Kidney (tissue), 14 donors: ENCODE results near the gene HLA-C. TPM values are rescaled to one million over a fixed set of nuclear protein-coding genes. Genes with fewer than 3 reads are reported as not detected.

ENCODE experiments used
- DNase-seq, 5 donors: peaks; one replicate each; pipeline ENCODE4 v3.0.0-alpha.2; 2013 to 2020
- FAIRE-seq: peaks from 2 replicates; lab custom pipeline; 2012; peaks lifted over from hg19 to GRCh38; lab: Jason Lieb, UNC
- H3K27ac ChIP-seq, 2 donors: one replicate each; pipeline ENCODE4 v1.7.0; 2013; ENCODE audit warnings: low read depth in 2 of 2, low read length in 2 of 2, inconsistent platforms in 1 of 2
- H3K27me3 ChIP-seq: one replicate; pipeline ENCODE4 v1.7.1; 2013; ENCODE audit warnings: low read length, inconsistent platforms; ENCODE audit not compliant: control insufficient read depth, insufficient read depth
- H3K36me3 ChIP-seq, 3 donors: one replicate each; pipeline versions ENCODE4 v1.7.0 to v1.7.1; 2013; ENCODE audit warnings: low read length in 3 of 3, control low read depth in 1 of 3, inconsistent platforms in 1 of 3; ENCODE audit not compliant: insufficient read depth in 3 of 3, control insufficient read depth in 2 of 3
- H3K4me1 ChIP-seq, 3 donors: one replicate each; pipeline versions ENCODE4 v1.7.0 to v1.7.1; 2013; ENCODE audit warnings: low read length in 3 of 3, inconsistent platforms in 1 of 3, low read depth in 1 of 3; ENCODE audit not compliant: control insufficient read depth in 2 of 3, insufficient read depth in 2 of 3
- H3K4me3 ChIP-seq, 3 donors: one replicate each; pipeline versions ENCODE4 v1.7.0 to v1.8.1; 2013; ENCODE audit warnings: low read length in 3 of 3, control low read depth in 1 of 3, inconsistent platforms in 1 of 3
- H3K9ac ChIP-seq, 3 donors: one replicate each; pipeline versions ENCODE4 v1.7.0 to v1.7.1; 2013; ENCODE audit warnings: low read length in 3 of 3, control low read depth in 1 of 3, inconsistent platforms in 1 of 3
- H3K9me3 ChIP-seq, 3 donors: one replicate each; pipeline versions ENCODE4 v1.7.0 to v1.7.1; 2013; ENCODE audit warnings: low read length in 3 of 3, control low read depth in 1 of 3, inconsistent platforms in 1 of 3; ENCODE audit not compliant: control insufficient read depth in 2 of 3, insufficient read depth in 1 of 3
- CTCF ChIP-seq: IDR thresholded peaks from 3 replicates; pipeline ENCODE4 v1.5.1; 2012; ENCODE audit warnings: mild to moderate bottlenecking, moderate library complexity, borderline replicate concordance; ENCODE audit not compliant: insufficient read depth; ENCODE audit errors: extremely low read depth
- intact Hi-C: fragments of 100-400 bp; cut with DNase I; formaldehyde crosslinking; loops from one replicate; pipeline ENCODE4 v1.11.1; 2022
- polyA plus RNA-seq: library from polyadenylated mRNA; stranded (reverse); fragments of 350-450 nt; fragmentation: Illumina TruSeq; extraction: RNeasy Lipid Tissue Mini Kit (QIAGEN cat#74804); gene quantifications from one replicate; pipeline ENCODE4 v1.2.3, GENCODE V29; 2014; ENCODE audit warnings: low read depth, low replicate concordance; ENCODE audit not compliant: insufficient read depth
- total RNA-seq: library from RNA; stranded (reverse); fragmentation: NEBNext Ultra II Directional; extraction: Animal tissue kit (Norgen Biotek cat#: 25700); gene quantifications from one replicate; pipeline ENCODE4 v1.2.1, GENCODE V29; 2021
- donor health status: control.
- donor health status: control.
- donor health status: control.
- donor health status: control.
- donor health status: control.
- donor health status: DM: yes; HTN: yes; CAD: no.
- donor health status: Normal renal cell carcinoma (clear cell type).

HLA-C gene
- total and polyA plus RNA-seq, 2 donors from 2014 or later: 433 to 901 TPM

- no peaks in the 10 kb centered on the region for H3K9me3 ChIP-seq
- DNase-seq (no peak), FAIRE-seq (no peak)
- intact Hi-C loops: no loop called here
- H3K27ac ChIP-seq: peak overlapping the region; percentile 92 to 97
- H3K4me3 ChIP-seq: peak overlapping the region in 2 of 3 donors; percentile 66 to 78
- TF ChIP-seq CTCF: no peak
- no peaks in the 10 kb centered on the region for H3K27me3 ChIP-seq
- peak overlapping the region in 2 of 3 donors; percentile 95 to 97 for H3K9ac ChIP-seq
- H3K36me3 ChIP-seq: peaks cover 0 to 5% (median 0%) of the 10 kb centered on the region in 3 donors
- H3K4me1 ChIP-seq: peaks cover 0 to 15% (median 4%) of the 10 kb centered on the region in 3 donors
Measured at GRCh38 chr6:31272836-31273626, 1.1 kb upstream of the HLA-C start.

GRCh38 chr6:31272436-31272835, 544 bp upstream of the HLA-C start:
- peaks cover 0 to 5% (median 0%) of the 10 kb centered on the region in 3 donors for H3K36me3 ChIP-seq
- TF ChIP-seq CTCF: no peak
- H3K4me3 ChIP-seq: peak overlapping the region in 2 of 3 donors; percentile 66 to 78
- DNase-seq: peak in 2 of 5 donors; percentile 7 to 12
- FAIRE-seq: no peak
- peaks cover 0 to 15% (median 4%) of the 10 kb centered on the region in 3 donors for H3K4me1 ChIP-seq
- intact Hi-C loops: no loop called here
- H3K9ac ChIP-seq: peak overlapping the region in 2 of 3 donors; percentile 95 to 97
- no peaks in the 10 kb centered on the region for H3K27me3 ChIP-seq
- peak overlapping the region; percentile 92 to 97 for H3K27ac ChIP-seq
- H3K9me3 ChIP-seq: no peaks in the 10 kb centered on the region

- FAIRE-seq (no peak), DNase-seq (peak; percentile 21 to 94 (median 55))
- TF ChIP-seq CTCF: no peak
- H3K27me3 ChIP-seq: no peaks in the 10 kb centered on the region
- peaks cover 0 to 15% (median 4%) of the 10 kb centered on the region in 3 donors for H3K4me1 ChIP-seq
- H3K36me3 ChIP-seq: peaks cover 0 to 5% (median 0%) of the 10 kb centered on the region in 3 donors
- no peaks in the 10 kb centered on the region for H3K9me3 ChIP-seq
- H3K9ac ChIP-seq: peak overlapping the region in 2 of 3 donors; percentile 95 to 97
- peak overlapping the region; percentile 92 to 97 for H3K27ac ChIP-seq
- intact Hi-C loops: no loop called here
- H3K4me3 ChIP-seq: peak overlapping the region; percentile 36 to 78 (median 66)
Measured at GRCh38 chr6:31270788-31271640, 878 bp downstream of the HLA-C start.
